NCI-H2081 treated with DMSO at 0.1 percent for 48 hours (cell line): ENCODE measurements around the gene PRKCA.

Experiments used
- DNase-seq: peaks from one replicate; lab custom pipeline; 2025; lab: John Stamatoyannopoulos, UW

PRKCA gene

GRCh38 chr17:66547151-66547865 is 244.9 kb downstream of the PRKCA start:
- no peak for DNase-seq

GRCh38 chr17:66548158-66548557 is 245.7 kb downstream of the PRKCA start:
- no peak for DNase-seq

- no peak for DNase-seq
Observed at GRCh38 chr17:66548659-66549310, 246.4 kb downstream of the PRKCA start.

GRCh38 chr17:66549311-66549704 is 246.9 kb downstream of the PRKCA start:
- no peak for DNase-seq

- DNase-seq: no peak
Observed at GRCh38 chr17:66549731-66550207, 247.4 kb downstream of the PRKCA start.

GRCh38 chr17:66551839-66552238 is 249.4 kb downstream of the PRKCA start:
- DNase-seq: no peak

- no peak for DNase-seq
Observed at GRCh38 chr17:66552371-66552770, 250.0 kb downstream of the PRKCA start.

GRCh38 chr17:66555605-66556004 is 253.2 kb downstream of the PRKCA start:
- DNase-seq: no peak

- no peak for DNase-seq
Observed at GRCh38 chr17:66557200-66557599, 254.8 kb downstream of the PRKCA start.

GRCh38 chr17:66557886-66558285 is 255.5 kb downstream of the PRKCA start:
- DNase-seq: no peak

GRCh38 chr17:66560691-66561090 is 258.3 kb downstream of the PRKCA start:
- no peak for DNase-seq

GRCh38 chr17:66562119-66562518 is 259.7 kb downstream of the PRKCA start:
- DNase-seq: no peak

GRCh38 chr17:66564992-66565465 is 262.6 kb downstream of the PRKCA start:
- DNase-seq: no peak

GRCh38 chr17:66567234-66568170 is 265.1 kb downstream of the PRKCA start:
- DNase-seq: peak; percentile 21

GRCh38 chr17:66569572-66569971 is 267.2 kb downstream of the PRKCA start:
- DNase-seq: no peak

GRCh38 chr17:66570447-66571195 is 268.2 kb downstream of the PRKCA start:
- DNase-seq: no peak

GRCh38 chr17:66571745-66572144 is 269.3 kb downstream of the PRKCA start:
- DNase-seq: no peak

GRCh38 chr17:66573078-66573477 is 270.7 kb downstream of the PRKCA start:
- DNase-seq: no peak

GRCh38 chr17:66574123-66574522 is 271.7 kb downstream of the PRKCA start:
- DNase-seq: no peak

GRCh38 chr17:66576473-66576872 is 274.1 kb downstream of the PRKCA start:
- DNase-seq: no peak

GRCh38 chr17:66577041-66577440 is 274.6 kb downstream of the PRKCA start:
- no peak for DNase-seq
